A673 (cell line): Measurements from ENCODE around the gene TSPAN5. TPM values are rescaled to one million over a fixed set of nuclear protein-coding genes. Genes with fewer than 3 reads are reported as not detected.

Experiments
- BruUV-seq: library from RNA; stranded (reverse); fragments of 400-500 nt; replicated peaks from 2 replicates; lab custom pipeline; 2021; lab: Mats Ljungman, UMichigan
- CTCF ChIA-PET: fragments of 300-600 bp; sonication (Branson Sonifier 250); formaldehyde crosslinking; loops from one replicate; lab custom pipeline; 2022; ENCODE audit warnings: antibody characterized with exemption; lab: Charles Lee
- POLR2A ChIA-PET: fragments of 300-600 bp; sonication (Branson Sonifier 250); formaldehyde crosslinking; loops from one replicate; lab custom pipeline; 2022; ENCODE audit warnings: antibody characterized with exemption; ENCODE audit not compliant: low non-redundant PET; lab: Charles Lee
- DNase-seq: peaks from one replicate; pipeline ENCODE4 v3.0.0-alpha.2; 2015; ENCODE audit warnings: low spot score
- H3K27ac ChIP-seq: fragments of 200-600 bp; sonication (generic); 2 replicates; pipeline ENCODE4 v1.5.1; 2016; ENCODE audit warnings: mixed run types, low read depth, mild to moderate bottlenecking, mixed read lengths, antibody characterized with exemption, low read length; ENCODE audit not compliant: poor library complexity, severe bottlenecking
- H3K27me3 ChIP-seq: fragments of 200-600 bp; sonication (generic); replicated peaks from 2 replicates; pipeline ENCODE4 v1.6.1; 2017; ENCODE audit warnings: mixed run types, low read depth, mild to moderate bottlenecking, mixed read lengths, antibody characterized with exemption, low read length; ENCODE audit not compliant: insufficient read depth, poor library complexity
- H3K36me3 ChIP-seq: fragments of 200-600 bp; sonication (generic); 2 replicates; pipeline ENCODE4 v1.6.1; 2016; ENCODE audit warnings: mixed run types, mild to moderate bottlenecking, mixed read lengths, antibody characterized with exemption, low read length; ENCODE audit not compliant: insufficient read depth, poor library complexity, severe bottlenecking
- H3K4me1 ChIP-seq: fragments of 200-600 bp; sonication (generic); 2 replicates; pipeline ENCODE4 v1.6.1; 2017; ENCODE audit warnings: mixed run types, mild to moderate bottlenecking, mixed read lengths, antibody characterized with exemption, low read length; ENCODE audit not compliant: insufficient read depth, poor library complexity, severe bottlenecking
- H3K4me3 ChIP-seq: fragments of 200-600 bp; sonication (generic); 2 replicates; pipeline ENCODE4 v1.5.1; 2016; ENCODE audit warnings: low read depth, mixed run types, mild to moderate bottlenecking, mixed read lengths, low read length; ENCODE audit not compliant: poor library complexity, severe bottlenecking
- H3K9me3 ChIP-seq: fragments of 200-600 bp; sonication (generic); 2 replicates; pipeline ENCODE4 v1.6.1; 2016; ENCODE audit warnings: mixed run types, low read depth, mild to moderate bottlenecking, mixed read lengths, antibody characterized with exemption, low read length; ENCODE audit not compliant: poor library complexity, severe bottlenecking
- CTCF ChIP-seq: fragments of 300-800, 200-600 bp; sonication (generic); conservative IDR thresholded peaks from 2 replicates; pipeline ENCODE4 v1.5.1; 2017; ENCODE audit warnings: low read depth, mild to moderate bottlenecking, antibody characterized with exemption, low read length, moderate library complexity, mixed read lengths
- EZH2 ChIP-seq: fragments of 200-600 bp; sonication (generic); IDR thresholded peaks from 2 replicates; pipeline ENCODE4 v1.6.1; 2017; ENCODE audit warnings: borderline replicate concordance, low read depth, mild to moderate bottlenecking, mixed read lengths, antibody characterized with exemption, low read length; ENCODE audit not compliant: poor library complexity, severe bottlenecking
- intact Hi-C: fragments of 100-400 bp; cut with micrococcal nuclease; formaldehyde crosslinking; loops from one replicate; pipeline ENCODE4 v1.10.0; 2022; ENCODE audit not compliant: unreplicated experiment
- total RNA-seq: library from RNA; stranded (reverse); gene quantifications from 2 replicates; pipeline ENCODE4 v1.2.3, GENCODE V29; 2021

The TSPAN5 gene
- total RNA-seq, 1 experiment from 2014 or later, result 15.2 TPM

DNA sequence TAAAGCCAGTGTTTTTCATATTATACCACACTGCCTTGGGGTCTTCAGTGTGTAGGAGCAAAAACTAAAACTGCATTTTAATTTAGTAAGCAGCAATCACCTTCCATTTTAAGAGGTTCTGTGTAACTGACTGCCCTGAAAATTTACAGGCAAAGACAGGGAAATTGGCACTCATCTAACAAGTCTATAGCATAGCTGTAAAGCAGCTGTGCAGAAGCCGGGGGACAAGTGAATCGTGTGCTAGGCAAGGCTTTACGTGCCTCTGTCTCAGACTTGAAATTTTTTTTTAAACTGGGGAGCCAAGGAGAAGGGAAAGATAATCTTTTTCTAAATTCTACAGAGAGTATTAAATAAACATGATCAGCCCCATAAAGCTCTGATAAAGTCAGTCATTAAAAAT, 39.7 kb downstream of the TSPAN5 start:
- Histone ChIP-seq H3K4me3 (no peak overlapping the region), H3K4me1 (peaks cover 15% of the 10 kb centered on the region), H3K36me3 (no peaks in the 10 kb centered on the region), H3K9me3 (no peaks in the 10 kb centered on the region), H3K27ac (no peak overlapping the region), H3K27me3 (no peaks in the 10 kb centered on the region)
- CTCF ChIA-PET, result no interaction called here
- POLR2A ChIA-PET, result no interaction called here
- no TSS peak for BruUV-seq
- intact Hi-C loops, result no loop called here
- DNase-seq, result no peak
- TF ChIP-seq EZH2 (no peak), CTCF (no peak)

- no peak overlapping the region for H3K4me3 ChIP-seq
- BruUV-seq, result no TSS peak
- no peaks in the 10 kb centered on the region for H3K27me3 ChIP-seq
- H3K36me3 ChIP-seq, result no peaks in the 10 kb centered on the region
- TF ChIP-seq EZH2, result no peak
- TF ChIP-seq CTCF, result no peak
- H3K27ac ChIP-seq, result no peak overlapping the region
- no peak for DNase-seq
- intact Hi-C loops, result no loop called here
- H3K4me1 ChIP-seq, result peaks cover 21% of the 10 kb centered on the region
- POLR2A ChIA-PET, result no interaction called here
- no peaks in the 10 kb centered on the region for H3K9me3 ChIP-seq
- CTCF ChIA-PET, result no interaction called here
Measured at GRCh38 chr4:98617358-98618047, 40.9 kb downstream of the TSPAN5 start.

DNA sequence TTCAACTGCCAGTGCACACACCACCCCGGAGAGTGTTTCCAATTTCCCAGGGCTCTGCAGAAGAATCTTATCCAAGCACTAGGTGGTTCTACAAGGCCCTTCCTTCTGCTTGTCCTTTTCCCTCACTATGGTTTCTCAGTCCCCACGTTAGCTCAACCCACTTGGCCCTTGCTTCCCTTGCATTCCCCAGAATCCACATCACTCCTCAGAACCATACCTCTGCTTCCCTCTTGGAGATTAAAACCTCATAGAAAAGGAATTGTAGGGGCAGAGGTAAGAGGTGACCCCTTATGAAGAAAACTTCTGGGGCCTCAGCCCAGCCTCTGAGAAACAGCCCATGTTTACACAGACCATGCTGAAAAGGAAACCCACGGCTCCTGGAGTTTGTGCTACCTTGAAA, 42.4 kb downstream of the TSPAN5 start:
- intact Hi-C loops, result no loop called here
- no peaks in the 10 kb centered on the region for H3K36me3 ChIP-seq
- peaks cover 21% of the 10 kb centered on the region for H3K4me1 ChIP-seq
- POLR2A ChIA-PET, result no interaction called here
- H3K27me3 ChIP-seq, result no peaks in the 10 kb centered on the region
- no peak overlapping the region for H3K27ac ChIP-seq
- H3K4me3 ChIP-seq, result no peak overlapping the region
- no TSS peak for BruUV-seq
- TF ChIP-seq EZH2, result no peak
- TF ChIP-seq CTCF, result no peak
- DNase-seq, result no peak
- no peaks in the 10 kb centered on the region for H3K9me3 ChIP-seq
- CTCF ChIA-PET, result no interaction called here
